GM12878 (cell line): Measurements from ENCODE around the gene DGKB.

Source experiments
- BHLHE40 ChIP-seq, 2 experiments: fragments of 450-650 bp in 1 of 2; IDR thresholded peaks; 2 replicates each; pipeline ENCODE4 v1.6.1; 2011 to 2017; ENCODE audit warnings: low read depth in 2 of 2, borderline replicate concordance in 1 of 2, improper control_type of control experiment in 1 of 2, low read length in 1 of 2, mild to moderate bottlenecking in 1 of 2
- CTCF ChIP-seq, 3 experiments: IDR thresholded peaks in 2 of 3; conservative IDR thresholded peaks in 1 of 3; 2 replicates each; pipeline ENCODE4 v1.5.1; 2011; ENCODE audit warnings: low read depth in 3 of 3, low read length in 3 of 3, mild to moderate bottlenecking in 3 of 3, control low read depth in 2 of 3, moderate library complexity in 2 of 3, inconsistent platforms in 1 of 3, mixed read lengths in 1 of 3; ENCODE audit not compliant: control insufficient read depth in 2 of 3, insufficient read depth in 1 of 3; ENCODE audit errors: extremely low read depth in 1 of 3
- ESRRA ChIP-seq: IDR thresholded peaks from 2 replicates; pipeline ENCODE4 v1.6.1; 2012; ENCODE audit warnings: mild to moderate bottlenecking, low read length, improper control_type of control experiment
- IRF3 ChIP-seq: fragments of 450-650 bp; IDR thresholded peaks from 2 replicates; pipeline ENCODE4 v1.6.1; 2014; ENCODE audit warnings: mild to moderate bottlenecking
- MAX ChIP-seq: IDR thresholded peaks from 2 replicates; pipeline ENCODE4 v1.6.1; 2012; ENCODE audit warnings: low read depth, low read length, improper control_type of control experiment
- NRF1 ChIP-seq: conservative IDR thresholded peaks from 2 replicates; pipeline ENCODE4 v1.6.1; 2011; ENCODE audit warnings: mild to moderate bottlenecking, low read depth, low read length, improper control_type of control experiment
- POLR2A ChIP-seq: IDR thresholded peaks from 2 replicates; pipeline ENCODE4 v1.6.1; 2011; ENCODE audit warnings: low read depth, mild to moderate bottlenecking, low read length
- POLR2AphosphoS5 ChIP-seq: IDR thresholded peaks from 2 replicates; pipeline ENCODE4 v1.6.1; 2011; ENCODE audit warnings: mild to moderate bottlenecking, low read length, inconsistent platforms
- SMAD1 ChIP-seq: fragments of 450-650 bp; IDR thresholded peaks from 2 replicates; pipeline ENCODE4 v1.6.1; 2018; ENCODE audit warnings: mild to moderate bottlenecking, low read depth; ENCODE audit not compliant: partially characterized antibody
- SRF ChIP-seq, 2 experiments: IDR thresholded peaks; 2 replicates each; pipeline ENCODE4 v1.6.1; 2011; ENCODE audit warnings: low read depth in 2 of 2, low read length in 2 of 2, mild to moderate bottlenecking in 1 of 2, moderate library complexity in 1 of 2
- TF ChIP-seq, protein P1 (sequence below): IDR thresholded peaks from 2 replicates; pipeline ENCODE4 v1.6.1; 2011; ENCODE audit warnings: low read depth, low read length, improper control_type of control experiment, borderline replicate concordance
- TF ChIP-seq, protein P2 (sequence below): fragments of 150-350 bp; IDR thresholded peaks from 2 replicates; pipeline ENCODE4 v1.6.1; 2014; ENCODE audit warnings: mild to moderate bottlenecking, low read depth, low read length

DNA sequence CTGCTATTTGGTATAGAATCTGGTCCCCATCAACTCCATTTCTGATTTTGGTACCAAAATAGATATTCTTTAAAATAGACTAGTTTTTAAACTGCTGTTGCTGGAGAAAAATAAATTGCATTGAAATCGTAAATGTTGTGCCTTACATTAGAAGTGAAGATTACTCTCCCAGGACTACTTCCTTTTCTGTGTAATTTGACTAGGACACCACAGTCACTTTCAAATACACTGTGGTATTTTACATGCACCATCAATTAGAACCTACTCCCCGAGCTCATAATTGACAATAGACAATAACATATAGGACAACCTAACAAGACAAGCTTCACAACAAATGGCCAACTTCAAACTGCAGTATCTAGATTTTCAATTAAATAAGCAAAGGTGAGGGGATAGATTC lies 211.5 kb downstream of the DGKB start:
- TF ChIP-seq CTCF (IDR thresholded peaks at IDR 0.05 in 2 of 3, conservative IDR thresholded peaks at IDR 0.05 in 1 of 3; ENCODE audit: control insufficient read depth in 2 of 3, extremely low read depth in 1 of 3, insufficient read depth in 1 of 3, low read depth in 3 of 3, low read length in 3 of 3): no peak
- no peak for TF ChIP-seq SMAD1
- no peak for TF ChIP-seq NRF1
- no peak for TF ChIP-seq BHLHE40 (IDR thresholded peaks at IDR 0.05; ENCODE audit: borderline replicate concordance in 1 of 2, low read depth in 2 of 2, low read length in 1 of 2)
- no peak for TF ChIP-seq POLR2A
- TF ChIP-seq, protein P1, sequence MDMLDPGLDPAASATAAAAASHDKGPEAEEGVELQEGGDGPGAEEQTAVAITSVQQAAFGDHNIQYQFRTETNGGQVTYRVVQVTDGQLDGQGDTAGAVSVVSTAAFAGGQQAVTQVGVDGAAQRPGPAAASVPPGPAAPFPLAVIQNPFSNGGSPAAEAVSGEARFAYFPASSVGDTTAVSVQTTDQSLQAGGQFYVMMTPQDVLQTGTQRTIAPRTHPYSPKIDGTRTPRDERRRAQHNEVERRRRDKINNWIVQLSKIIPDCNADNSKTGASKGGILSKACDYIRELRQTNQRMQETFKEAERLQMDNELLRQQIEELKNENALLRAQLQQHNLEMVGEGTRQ: no peak
- no peak for TF ChIP-seq SRF (IDR thresholded peaks at IDR 0.05; ENCODE audit: low read depth in 2 of 2, low read length in 2 of 2)
- TF ChIP-seq ESRRA: no peak
- no peak for TF ChIP-seq MAX
- no peak for TF ChIP-seq IRF3
- TF ChIP-seq POLR2AphosphoS5: no peak
- TF ChIP-seq, protein P2, sequence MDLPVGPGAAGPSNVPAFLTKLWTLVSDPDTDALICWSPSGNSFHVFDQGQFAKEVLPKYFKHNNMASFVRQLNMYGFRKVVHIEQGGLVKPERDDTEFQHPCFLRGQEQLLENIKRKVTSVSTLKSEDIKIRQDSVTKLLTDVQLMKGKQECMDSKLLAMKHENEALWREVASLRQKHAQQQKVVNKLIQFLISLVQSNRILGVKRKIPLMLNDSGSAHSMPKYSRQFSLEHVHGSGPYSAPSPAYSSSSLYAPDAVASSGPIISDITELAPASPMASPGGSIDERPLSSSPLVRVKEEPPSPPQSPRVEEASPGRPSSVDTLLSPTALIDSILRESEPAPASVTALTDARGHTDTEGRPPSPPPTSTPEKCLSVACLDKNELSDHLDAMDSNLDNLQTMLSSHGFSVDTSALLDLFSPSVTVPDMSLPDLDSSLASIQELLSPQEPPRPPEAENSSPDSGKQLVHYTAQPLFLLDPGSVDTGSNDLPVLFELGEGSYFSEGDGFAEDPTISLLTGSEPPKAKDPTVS: no peak
